Activated CD4-positive, CD25-positive, alpha-beta regulatory T cell (primary cell): ENCODE measurements around the gene BSDC1.
"Not testable (repeated sequence)": the region's sequence is repeated elsewhere in the genome, so short reads cannot be mapped to it uniquely, and the experiment has no call there.

Source experiments
- DNase-seq, 4 experiments: peaks; one replicate each; lab custom pipeline; 2025; lab: John Stamatoyannopoulos, UW

The BSDC1 gene

DNA sequence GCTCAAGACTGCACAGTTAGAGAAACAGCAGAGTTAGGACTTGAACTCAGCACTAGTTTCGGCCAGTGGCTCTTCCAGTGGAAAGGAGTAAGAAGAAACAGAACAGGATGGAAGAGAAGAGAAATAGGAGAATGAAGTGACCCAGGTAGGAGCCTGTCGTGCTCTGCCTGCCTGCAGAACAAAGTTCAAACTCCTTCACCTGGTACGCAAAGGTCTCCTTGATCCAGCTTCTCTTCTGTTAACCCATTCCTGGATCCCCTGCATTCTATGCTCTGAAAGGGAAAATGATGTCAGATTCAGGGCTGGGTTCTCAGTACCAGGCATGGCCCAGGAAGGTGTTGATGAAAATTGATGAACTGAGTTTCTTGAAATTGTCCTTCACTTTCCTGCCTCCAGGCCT is 35.8 kb downstream of the BSDC1 start:
- DNase-seq: no peak

DNA sequence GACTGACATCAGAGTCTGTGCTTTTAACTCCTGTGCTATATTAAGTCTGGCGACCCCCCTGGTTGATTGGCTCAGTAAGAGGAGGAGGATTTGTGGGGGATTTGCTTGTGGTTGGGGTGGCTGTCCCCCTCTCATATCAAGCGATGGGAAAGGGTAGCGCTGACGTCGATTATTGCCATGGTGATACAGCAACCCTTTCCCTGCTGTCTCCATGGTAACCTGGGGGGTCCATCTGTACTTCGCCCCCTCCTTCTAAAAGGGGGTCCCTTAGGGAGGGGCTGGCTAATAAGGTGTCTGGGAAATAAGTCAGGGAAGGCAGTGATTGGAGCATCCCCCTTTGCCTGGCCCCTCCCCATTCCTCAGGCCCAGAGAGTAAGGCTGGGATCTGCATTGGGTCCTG is 36.6 kb downstream of the BSDC1 start:
- no peak for DNase-seq

DNA sequence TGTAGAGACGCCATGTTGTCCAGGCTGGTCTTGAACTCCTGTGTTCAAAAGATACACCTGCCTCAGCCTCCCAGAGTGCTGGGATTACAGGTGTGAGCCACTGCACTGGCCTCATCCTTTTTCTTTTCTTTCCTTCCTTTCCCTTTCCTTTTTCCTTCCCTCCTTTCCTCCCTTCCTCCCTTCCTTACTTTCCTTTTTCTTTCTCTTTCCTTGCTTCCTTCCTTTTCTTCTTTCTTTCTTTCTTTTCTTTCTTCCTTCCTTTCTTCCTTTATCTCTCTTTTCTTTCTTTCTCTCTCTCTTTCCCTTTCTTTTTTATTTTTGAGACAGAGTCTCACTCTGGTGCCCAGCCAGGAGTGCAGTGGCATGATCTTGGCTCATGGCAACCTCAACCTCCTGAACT is 37.8 kb downstream of the BSDC1 start:
- DNase-seq: no peak

DNA sequence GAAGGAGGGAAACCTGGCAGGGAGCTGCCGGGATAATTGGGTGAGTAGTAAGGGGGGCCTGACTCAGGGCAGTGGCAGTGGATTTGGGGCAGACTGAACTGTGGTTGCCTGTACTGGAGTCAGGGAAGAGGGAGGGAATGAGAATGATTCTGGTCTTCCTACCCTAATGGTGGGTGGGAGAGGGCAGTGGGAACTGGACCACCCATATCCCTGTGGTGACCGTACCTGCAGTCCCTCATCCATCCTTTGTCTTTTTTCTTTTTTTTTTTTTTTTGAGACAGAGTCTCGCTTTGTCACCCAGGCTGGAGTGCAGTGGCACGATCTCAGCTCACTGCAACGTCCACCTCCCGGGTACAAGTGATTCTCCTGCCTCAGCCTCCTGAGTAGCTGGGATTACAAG is 38.5 kb downstream of the BSDC1 start:
- DNase-seq: not testable (repeated sequence)

DNA sequence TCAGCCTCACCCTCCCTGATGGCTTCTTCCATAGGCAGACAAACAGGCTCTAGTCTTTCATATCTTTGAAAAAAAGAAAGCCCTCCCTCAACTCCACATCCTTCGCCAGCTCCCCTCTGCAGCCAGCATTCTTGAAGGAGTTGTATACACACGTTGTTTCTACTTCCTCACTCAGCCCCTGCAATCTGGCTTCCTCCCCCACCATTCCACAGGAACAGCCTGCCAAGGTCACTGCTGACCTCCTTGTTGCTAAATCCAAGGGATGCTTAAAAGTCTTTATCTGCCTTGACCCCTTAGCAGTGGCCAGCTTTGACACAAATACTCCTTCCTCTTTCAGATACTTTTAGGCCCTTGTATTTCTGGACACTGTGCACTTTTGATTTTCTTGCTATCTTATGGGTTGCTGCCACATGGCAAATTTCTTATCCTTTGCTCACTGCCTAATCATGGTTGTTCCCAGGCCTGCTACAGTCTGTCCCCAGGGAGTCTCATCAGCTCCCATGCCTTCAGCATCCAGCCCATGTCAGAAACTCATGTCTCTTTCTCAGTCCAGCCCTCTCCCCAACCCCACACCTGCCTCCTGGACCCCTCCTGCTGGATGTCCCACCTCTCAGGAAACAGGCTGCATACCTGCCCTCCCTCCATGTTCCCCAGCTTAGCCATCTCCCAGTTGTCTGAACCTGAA is 40.2 kb downstream of the BSDC1 start:
- no peak for DNase-seq

DNA sequence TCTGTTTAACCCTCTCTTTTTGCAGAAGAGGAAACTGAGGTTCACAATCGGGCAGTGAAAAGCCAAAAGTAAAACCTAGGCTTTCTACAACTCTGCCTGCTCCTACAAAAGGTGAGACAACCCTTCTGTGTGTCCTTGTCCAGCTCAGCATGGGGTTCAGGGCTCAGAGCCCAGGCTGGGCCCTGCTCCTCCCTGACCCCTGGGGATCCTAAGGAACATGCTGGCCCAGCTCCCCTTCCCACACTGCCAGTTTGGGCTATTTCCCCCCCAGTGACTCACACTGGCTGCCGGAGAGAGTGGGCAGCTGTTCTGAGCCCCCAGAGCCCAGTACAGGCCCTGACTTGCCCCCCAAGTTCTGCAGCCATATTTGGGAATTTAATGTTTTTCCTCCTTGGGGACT is 40.8 kb downstream of the BSDC1 start:
- DNase-seq: no peak

DNA sequence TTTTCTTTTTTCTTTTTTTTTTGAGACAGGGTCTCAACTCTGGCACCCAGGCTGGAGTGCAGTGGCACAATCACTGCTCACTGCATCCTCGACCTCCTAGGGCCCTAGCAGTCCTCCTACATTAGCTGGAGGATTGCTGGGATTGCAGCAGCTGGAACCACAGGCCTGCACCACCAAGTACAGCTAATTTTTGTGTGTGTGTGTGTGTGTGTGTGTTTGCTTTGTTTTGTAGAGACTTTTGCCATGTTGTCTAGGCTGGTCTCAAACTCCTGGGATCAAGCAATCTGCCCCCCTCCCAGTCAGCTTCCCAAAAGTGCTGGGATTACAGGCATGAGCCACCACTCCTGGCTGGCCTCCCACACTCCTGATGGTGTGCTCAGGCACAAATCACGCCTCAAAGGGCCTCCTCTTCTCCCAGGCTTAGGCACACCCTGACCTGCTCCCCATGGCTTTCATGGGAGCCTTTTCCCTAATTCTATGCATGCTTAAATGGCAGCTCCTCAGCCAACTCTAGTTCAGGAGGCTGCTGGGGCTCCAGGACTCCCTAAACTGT is 41.3 kb downstream of the BSDC1 start:
- no peak for DNase-seq

DNA sequence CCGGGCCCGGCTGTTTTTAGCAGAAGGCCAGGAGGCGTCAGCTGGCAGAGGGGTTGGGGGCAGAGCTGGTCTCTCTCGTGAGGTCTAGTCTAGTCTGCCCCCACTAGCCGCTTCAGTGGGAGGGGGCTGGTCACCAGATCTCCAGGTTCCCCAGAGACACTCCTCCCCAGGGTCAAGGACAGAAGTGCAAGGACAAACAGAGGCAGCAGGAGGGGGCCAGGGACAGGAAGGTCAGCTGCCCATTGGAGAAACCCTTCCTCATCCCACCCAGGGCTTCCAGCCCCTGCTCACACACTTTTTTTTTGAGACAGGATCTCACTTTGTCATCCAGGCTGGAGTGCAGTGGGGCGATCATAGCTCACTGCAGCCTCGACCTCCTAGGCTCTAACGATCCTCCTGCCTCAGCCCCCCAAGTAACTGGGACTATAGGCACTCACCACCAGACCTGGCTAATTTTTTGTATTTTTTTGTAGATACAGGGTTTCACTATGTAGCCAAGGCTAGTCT is 41.9 kb downstream of the BSDC1 start:
- DNase-seq: no peak

DNA sequence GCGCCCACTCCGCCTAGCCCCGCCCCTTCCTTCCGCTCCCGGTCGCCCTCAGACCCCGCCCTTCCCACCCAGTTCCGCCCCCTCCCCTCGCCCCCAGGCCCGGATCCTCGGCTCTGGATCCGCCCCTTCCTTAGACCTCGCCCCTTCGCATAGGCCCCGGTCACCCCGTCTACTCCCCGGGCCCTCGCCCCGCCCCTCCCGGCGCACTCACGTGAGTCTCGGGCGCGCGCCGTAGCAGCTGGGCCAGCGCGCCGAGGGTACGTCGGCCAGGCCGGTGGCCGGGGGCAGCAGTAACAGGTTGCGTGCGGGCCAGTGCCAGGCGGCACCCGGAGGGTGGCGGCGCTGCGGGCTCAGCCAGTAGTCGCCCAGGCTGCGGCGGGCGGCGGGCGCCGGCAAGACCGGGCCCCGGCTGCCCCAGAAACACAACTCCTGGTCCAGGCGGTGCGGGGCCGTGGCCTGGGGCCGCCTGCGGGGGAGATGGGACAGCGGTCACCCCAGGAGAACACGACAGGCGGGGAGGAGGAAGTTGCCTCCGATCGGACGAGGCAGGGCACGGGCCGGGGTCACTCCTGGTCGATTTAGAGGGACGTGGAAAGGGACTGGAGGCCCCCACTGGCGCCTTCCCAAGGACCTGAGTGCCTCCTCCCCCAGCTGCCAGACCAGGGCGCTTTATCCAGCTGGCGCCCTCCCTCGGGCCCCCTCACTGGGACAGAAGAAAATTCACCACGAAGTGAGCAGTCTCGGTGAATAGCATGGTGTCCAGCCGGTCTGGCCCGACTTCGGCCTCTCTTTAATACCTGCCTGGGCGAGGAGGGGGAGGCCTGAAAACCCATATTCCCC is 42.6 kb downstream of the BSDC1 start:
- DNase-seq: peak; percentile 82 to 93 (median 88)

DNA sequence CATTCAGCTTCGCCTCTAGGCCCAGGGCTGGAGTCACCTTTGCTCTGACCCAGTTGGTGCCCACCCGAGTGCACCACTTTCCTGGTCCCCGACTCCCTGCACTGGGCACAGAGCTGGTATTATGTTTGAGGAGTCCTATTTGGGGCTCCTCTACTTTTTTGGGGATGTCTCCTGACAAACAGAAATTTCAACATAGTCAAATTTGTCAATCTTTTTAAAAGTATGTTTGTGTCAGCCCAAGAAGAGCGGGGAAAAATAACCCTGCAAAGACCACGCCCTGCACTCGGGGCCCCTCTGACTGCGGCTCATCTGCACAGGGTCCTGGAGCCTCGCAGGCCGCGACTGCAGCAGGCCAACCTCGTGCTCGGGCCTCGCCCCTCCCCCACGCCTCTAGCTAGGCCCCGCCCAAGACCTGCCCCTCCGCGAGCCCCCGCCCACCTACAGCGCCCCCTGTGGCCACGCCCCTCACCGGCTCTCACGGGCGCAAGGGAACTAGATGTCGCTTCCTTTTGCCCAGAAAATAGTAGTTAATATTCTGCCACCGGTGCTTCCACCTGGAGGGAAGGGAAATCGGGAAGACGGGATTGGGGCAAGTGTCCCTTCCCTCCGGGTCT is 43.3 kb downstream of the BSDC1 start:
- peak; percentile 76 to 86 (median 80) for DNase-seq

DNA sequence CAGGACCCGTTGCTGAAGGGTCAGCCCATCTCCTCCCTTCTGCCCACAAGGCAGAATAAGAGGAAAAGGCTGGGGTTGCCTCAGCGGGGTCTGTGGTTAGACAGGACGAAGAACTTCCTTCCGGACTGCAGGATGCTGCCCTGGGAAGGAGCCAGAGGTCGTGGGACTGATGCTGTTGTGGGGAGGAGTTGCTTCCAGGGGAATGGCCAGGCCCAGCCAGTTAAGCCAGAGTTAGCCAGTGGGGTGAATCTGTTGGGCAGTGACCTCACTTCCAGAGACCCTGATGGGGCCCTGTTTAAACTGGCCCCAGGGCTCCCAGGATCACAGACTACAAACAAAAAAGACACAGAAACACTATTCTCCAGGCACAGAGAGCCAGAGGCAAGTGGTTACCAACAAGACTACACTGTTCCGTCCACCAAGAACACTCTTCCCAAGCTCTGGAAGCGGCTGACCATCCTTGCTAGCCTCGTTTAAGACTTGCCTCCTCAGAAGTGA is 45.0 kb downstream of the BSDC1 start:
- DNase-seq: no peak

DNA sequence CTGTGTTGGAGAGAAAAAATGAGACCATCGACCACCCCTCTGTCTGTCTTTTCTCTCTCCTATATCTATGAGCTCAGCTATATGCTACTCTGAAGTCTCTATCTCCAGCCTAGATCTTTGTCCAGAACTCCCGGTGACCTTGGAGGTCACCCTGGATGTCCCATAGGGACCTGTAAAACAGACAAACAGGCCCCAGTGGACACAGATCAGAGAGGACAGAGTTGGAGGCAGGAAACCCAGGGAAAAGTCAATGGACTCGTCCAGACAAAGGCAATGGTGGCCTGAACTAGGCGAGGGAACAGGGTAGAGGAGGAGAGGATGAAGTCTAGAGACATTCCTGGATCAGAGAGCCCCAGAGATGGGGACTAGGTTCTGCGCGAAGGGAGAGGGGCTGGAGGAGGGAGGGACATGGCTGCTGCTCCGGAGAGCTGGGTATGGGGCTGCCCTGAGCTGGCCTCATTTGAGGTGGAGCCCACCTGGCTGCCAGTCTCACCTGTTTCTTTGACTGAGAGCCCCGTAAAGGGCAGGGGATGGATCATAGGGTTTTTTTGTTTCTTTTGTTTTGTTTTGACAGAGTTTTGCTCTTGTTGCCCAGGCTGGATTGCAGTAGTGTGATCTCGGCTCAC is 47.6 kb downstream of the BSDC1 start:
- DNase-seq: no peak

DNA sequence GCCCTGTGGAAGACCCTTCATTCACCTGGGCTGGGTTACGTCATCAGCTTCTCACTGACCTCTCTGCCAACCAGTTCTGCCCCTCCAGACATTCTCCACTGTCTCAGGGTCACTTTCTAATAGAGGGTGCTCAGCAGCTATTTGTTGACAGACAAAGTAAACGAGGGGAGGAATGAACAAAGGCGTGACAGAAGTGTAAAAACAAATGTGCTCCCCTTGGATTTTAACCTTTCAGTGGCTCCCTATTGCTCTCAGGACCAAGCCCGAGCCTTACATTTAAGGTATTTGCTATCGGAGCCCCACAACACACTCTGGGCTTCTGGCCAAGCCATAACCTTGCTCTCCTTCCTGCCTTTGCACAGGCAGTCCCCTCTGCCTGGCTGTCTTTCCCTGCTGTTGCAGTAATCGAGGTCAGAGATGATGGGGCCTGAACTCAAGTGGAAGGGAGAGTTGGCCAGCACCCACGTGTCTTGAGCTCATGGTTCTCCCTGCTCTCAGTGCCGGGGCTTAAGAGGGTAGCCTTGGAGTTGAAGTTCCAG is 48.9 kb downstream of the BSDC1 start:
- no peak for DNase-seq

DNA sequence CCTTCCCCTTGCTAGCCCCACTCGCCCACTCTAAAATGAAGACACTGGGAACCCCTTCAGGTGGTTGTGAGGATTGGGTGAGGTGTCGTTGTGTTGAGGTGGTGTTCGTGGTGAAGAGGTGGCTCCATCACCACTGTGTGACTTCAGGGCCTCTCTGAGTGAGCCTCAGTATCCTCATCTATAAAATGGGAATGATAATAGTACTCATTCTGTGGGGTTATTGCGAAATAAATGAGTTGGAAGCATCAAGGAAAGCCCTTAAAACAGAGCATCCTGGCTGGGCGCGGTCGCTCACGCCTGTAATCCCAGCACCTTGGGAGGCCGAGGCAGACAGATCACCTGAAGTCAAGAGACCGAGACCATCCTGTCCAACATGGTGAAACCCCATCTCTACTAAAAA is 51.5 kb downstream of the BSDC1 start:
- no peak for DNase-seq

DNA sequence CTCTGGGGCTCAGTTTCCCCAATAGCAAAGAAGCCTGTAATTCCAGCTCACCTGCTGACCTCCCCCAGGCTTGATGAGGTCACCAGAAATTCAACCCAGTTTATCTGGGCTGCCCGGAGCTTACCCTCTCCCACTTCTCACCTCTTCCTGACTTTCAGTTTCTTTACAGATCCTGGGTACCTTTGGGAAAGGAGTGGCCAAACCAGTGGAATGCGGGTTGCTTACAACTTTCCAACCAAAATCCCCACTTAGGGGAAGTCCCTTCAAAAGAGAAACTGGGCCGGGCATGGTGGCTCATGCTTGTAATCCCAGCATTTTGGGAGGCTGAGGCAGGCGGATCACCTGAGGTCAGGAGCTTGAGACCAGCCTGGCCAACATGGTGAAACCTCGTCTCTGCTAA is 52.3 kb downstream of the BSDC1 start:
- DNase-seq: no peak

DNA sequence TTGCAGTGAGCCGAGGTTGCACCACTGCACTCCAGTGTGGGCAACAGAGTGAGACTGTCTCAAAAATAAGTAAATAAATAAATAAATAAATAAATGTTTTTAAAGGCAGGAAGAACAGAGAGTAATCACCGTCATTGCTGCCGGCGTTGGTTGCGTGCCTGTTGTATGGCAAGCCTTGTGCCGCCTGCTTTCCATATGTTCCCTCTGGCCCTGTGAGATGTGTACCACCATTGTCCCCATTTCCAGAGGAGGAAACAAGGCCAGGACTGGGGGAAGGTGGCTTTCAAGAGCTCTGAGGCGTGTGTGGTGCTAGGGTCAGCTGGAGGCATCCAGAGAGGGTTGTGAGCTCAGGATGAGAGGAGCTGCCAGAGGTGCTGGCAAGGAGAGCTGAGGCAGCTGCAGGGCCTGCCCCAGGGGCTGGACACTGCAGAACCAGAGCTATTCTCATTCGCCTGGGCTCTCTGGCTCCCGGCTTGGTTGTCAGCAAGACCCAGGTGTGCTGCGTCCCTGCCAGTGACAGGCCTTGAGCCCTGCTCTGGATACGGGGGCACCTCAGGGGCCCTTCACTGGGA is 53.0 kb downstream of the BSDC1 start:
- no peak for DNase-seq

DNA sequence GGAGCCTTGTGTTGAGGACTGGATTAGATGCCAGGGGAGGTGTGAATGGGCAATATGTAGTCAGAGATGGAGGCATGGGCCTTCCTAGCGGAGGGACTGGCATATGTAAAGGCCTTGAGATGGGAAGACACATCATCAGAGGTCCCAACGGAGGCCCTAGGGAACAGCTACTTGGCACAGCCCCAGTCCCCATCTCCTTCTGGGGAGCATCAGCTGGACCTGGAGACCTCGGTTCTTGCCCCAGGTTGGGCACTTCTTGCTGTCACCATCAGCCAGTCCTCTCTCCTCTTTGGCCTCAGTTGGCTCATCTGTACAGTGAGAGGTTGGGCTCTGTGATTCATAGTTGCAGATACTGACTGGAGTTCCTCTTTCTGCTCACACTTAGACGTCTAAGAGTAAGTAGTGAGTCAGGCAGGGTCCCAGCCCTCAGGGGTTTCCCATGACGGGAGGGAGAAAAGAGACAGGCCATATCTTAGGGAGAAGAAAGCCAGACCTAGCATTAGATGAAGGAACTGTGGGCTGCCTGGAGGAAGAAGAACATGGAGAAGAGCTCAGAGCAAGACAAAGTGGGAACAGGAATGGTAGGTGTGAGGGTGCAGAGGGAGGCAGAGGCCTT is 54.8 kb downstream of the BSDC1 start:
- no peak for DNase-seq

DNA sequence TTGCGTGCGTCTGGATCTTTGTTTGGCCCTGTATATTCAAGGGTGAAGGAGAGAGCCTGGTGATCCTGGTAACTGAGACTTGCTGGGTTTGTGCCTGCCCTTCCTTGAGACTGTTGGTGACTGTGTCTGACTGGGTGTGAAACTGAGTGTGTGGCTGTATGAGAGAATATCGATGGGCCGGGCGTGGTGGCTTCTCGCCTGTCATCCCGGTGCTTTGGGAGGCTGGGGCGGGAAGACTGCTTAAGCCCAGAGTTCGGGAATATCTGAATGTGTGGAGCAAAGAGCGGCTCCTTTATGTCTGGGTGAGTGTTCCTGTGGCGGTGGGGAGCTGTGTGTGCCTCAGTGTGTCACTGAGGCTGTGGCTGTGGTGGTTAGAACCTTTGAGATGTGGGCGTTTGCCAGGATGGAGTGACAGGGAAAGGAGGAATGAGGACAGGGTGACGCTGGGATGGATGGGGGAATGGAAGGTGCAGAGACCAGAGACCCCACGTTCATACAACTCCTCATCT is 55.5 kb downstream of the BSDC1 start:
- no peak for DNase-seq

DNA sequence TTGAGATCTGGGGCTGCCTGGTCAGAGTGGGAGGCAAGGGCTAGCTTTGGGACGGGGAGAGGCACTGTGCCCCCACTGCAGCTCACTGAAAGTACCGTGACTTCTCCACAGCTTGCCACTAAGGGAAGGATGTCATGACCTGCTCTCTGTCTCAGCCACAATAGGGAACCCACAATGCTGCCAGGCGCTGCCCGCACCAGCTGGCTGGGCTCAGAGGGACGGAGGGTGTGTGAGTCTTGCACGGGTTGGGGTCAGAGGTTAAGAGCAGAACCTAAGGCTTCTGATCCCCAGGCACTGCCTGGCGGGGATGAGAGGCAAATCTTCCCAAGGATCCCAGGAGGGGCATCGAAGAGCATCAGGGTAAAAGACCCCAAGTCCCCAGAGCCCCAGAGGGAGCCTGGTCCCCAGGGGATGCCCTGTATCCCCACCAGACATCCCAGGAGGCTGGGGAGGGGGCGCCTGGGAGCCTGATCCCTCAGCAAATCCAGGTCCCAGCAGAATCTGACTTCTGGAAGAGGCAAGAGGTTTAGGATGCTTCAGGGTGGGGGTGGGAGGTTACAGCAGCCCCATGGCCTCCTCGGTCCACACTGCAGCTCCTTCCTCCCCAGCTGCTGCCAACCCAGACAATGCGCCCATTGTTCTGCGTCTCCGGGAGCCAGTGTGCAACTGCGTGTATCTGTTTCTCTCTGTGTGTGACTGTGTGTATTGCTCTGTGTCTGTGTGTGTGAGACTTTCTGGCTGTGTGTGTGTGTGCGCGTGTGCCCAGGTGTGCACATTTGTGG is 56.2 kb downstream of the BSDC1 start:
- no peak for DNase-seq
